ENCODE data around the gene RPS6KA2.

Gene RPS6KA2

GRCh38 chr6:166460473-166461437 is 166.3 kb downstream of the RPS6KA2 start:
- no peak for TF ChIP-seq L3MBTL2 (conservative IDR thresholded peaks at IDR 0.05)
- no peak for TF ChIP-seq PKNOX1 (IDR thresholded peaks at IDR 0.05)
- no peak for TF ChIP-seq NFRKB (IDR thresholded peaks at IDR 0.05)
- no peak for TF ChIP-seq TARDBP (IDR thresholded peaks at IDR 0.05)
- TF ChIP-seq FOXK2 (IDR thresholded peaks at IDR 0.05) = no peak
- TF ChIP-seq ZNF384 (IDR thresholded peaks at IDR 0.05) = no peak
- no peak for TF ChIP-seq CTBP1 (IDR thresholded peaks at IDR 0.05; ENCODE audit: borderline replicate concordance)
- TF ChIP-seq BHLHE40 (IDR thresholded peaks at IDR 0.05; ENCODE audit: borderline replicate concordance) = no peak
- no peak for TF ChIP-seq ARNT (IDR thresholded peaks at IDR 0.05)
- TF ChIP-seq SUZ12 (IDR thresholded peaks at IDR 0.05) = no peak
- no peak for TF ChIP-seq SP1 (IDR thresholded peaks at IDR 0.05)
- no peak for TF ChIP-seq LEF1 (IDR thresholded peaks at IDR 0.05; ENCODE audit: borderline replicate concordance)
- TF ChIP-seq FOXM1 (IDR thresholded peaks at IDR 0.05; ENCODE audit: borderline replicate concordance) = no peak
- no peak for TF ChIP-seq HDGF (IDR thresholded peaks at IDR 0.05; ENCODE audit: borderline replicate concordance)
- TF ChIP-seq ELF4 (IDR thresholded peaks at IDR 0.05) = no peak
- no peak for TF ChIP-seq FOXA1 (IDR thresholded peaks at IDR 0.05)
- POLR2A ChIA-PET = no interaction called here
- CTCF ChIA-PET = no interaction called here
- no peak for DNase-seq (ENCODE audit: extremely low spot score)

- TF ChIP-seq PKNOX1 (IDR thresholded peaks at IDR 0.05) (no peak), ZNF384 (IDR thresholded peaks at IDR 0.05) (no peak), ELF4 (IDR thresholded peaks at IDR 0.05) (no peak), TARDBP (IDR thresholded peaks at IDR 0.05) (no peak), SP1 (IDR thresholded peaks at IDR 0.05) (no peak), L3MBTL2 (conservative IDR thresholded peaks at IDR 0.05) (no peak), LEF1 (IDR thresholded peaks at IDR 0.05; ENCODE audit: borderline replicate concordance) (no peak), NFRKB (IDR thresholded peaks at IDR 0.05) (no peak), BHLHE40 (IDR thresholded peaks at IDR 0.05; ENCODE audit: borderline replicate concordance) (no peak)
- no peak for DNase-seq (ENCODE audit: extremely low spot score)
- ChIA-PET POLR2A (no interaction called here), CTCF (no interaction called here)
Measured at GRCh38 chr6:166459906-166460305, 167.1 kb downstream of the RPS6KA2 start.

- no peak for DNase-seq (ENCODE audit: extremely low spot score)
- POLR2A ChIA-PET = no interaction called here
- TF ChIP-seq ELF4 (IDR thresholded peaks at IDR 0.05) (no peak), BHLHE40 (IDR thresholded peaks at IDR 0.05; ENCODE audit: borderline replicate concordance) (no peak), L3MBTL2 (conservative IDR thresholded peaks at IDR 0.05) (no peak), HDGF (IDR thresholded peaks at IDR 0.05; ENCODE audit: borderline replicate concordance) (no peak), PKNOX1 (IDR thresholded peaks at IDR 0.05) (no peak), FOXA1 (IDR thresholded peaks at IDR 0.05) (no peak), FOXM1 (IDR thresholded peaks at IDR 0.05; ENCODE audit: borderline replicate concordance) (no peak), FOXK2 (IDR thresholded peaks at IDR 0.05) (no peak)
- CTCF ChIA-PET = no interaction called here
Measured at GRCh38 chr6:166459272-166459671, 167.8 kb downstream of the RPS6KA2 start.

- CTCF ChIA-PET = interaction anchor here (0.7 to 0.9 kb wide), 2 partner anchors 20 to 143 kb away, joined by 3 read pairs; no protein-coding TSS in a partner anchor
- POLR2A ChIA-PET = no interaction called here
- TF ChIP-seq SP1 (IDR thresholded peaks at IDR 0.05) = no peak
- TF ChIP-seq FOXM1 (IDR thresholded peaks at IDR 0.05; ENCODE audit: borderline replicate concordance) = no peak
- no peak for TF ChIP-seq TARDBP (IDR thresholded peaks at IDR 0.05)
- TF ChIP-seq PKNOX1 (IDR thresholded peaks at IDR 0.05) = no peak
- TF ChIP-seq CTBP1 (IDR thresholded peaks at IDR 0.05; ENCODE audit: borderline replicate concordance) = no peak
- TF ChIP-seq NFRKB (IDR thresholded peaks at IDR 0.05) = no peak
- TF ChIP-seq ELF4 (IDR thresholded peaks at IDR 0.05) = no peak
- TF ChIP-seq BHLHE40 (IDR thresholded peaks at IDR 0.05; ENCODE audit: borderline replicate concordance) = no peak
- no peak for TF ChIP-seq LEF1 (IDR thresholded peaks at IDR 0.05; ENCODE audit: borderline replicate concordance)
- no peak for TF ChIP-seq FOXA1 (IDR thresholded peaks at IDR 0.05)
- no peak for TF ChIP-seq SUZ12 (IDR thresholded peaks at IDR 0.05)
- no peak for TF ChIP-seq ARNT (IDR thresholded peaks at IDR 0.05)
- no peak for TF ChIP-seq ZNF384 (IDR thresholded peaks at IDR 0.05)
- no peak for DNase-seq (ENCODE audit: extremely low spot score)
Measured at GRCh38 chr6:166456395-166457156, 170.5 kb downstream of the RPS6KA2 start.
